Sigmoid colon (tissue), 7 donors: ENCODE measurements around the gene CRTC3. TPM values are rescaled to one million over a fixed set of nuclear protein-coding genes. Genes with fewer than 3 reads are reported as not detected.

Experiments used
- DNase-seq: peaks from one replicate; pipeline ENCODE4 v3.0.0-alpha.2; 2019
- H3K27ac ChIP-seq, 4 donors: fragments of 200-600 bp; sonication (generic); one replicate each; pipeline ENCODE4 v1.5.1; 2016 to 2019; ENCODE audit warnings: mild to moderate bottlenecking in 1 of 4
- H3K27me3 ChIP-seq, 3 donors: fragments of 200-600 bp; sonication (generic); one replicate each; pipeline ENCODE4 v1.5.1; 2019; ENCODE audit warnings: mild to moderate bottlenecking in 1 of 3
- H3K36me3 ChIP-seq, 4 donors: fragments of 200-600 bp; sonication (generic); one replicate each; pipeline ENCODE4 v1.5.1; 2016 to 2019
- H3K4me1 ChIP-seq, 4 donors: fragments of 200-600 bp; sonication (generic); one replicate each; pipeline ENCODE4 v1.5.1; 2017 to 2019
- H3K4me3 ChIP-seq, 4 donors: fragments of 200-600 bp; sonication (generic); one replicate each; pipeline ENCODE4 v1.5.1; 2017 to 2019; ENCODE audit warnings: mild to moderate bottlenecking in 2 of 4, moderate library complexity in 1 of 4
- H3K9me3 ChIP-seq, 4 donors: fragments of 200-600 bp in 3 of 4; sonication (generic) in 3 of 4; one replicate each; pipeline versions ENCODE4 v1.5.1 to v1.6.1; 2013 to 2019
- CTCF ChIP-seq, 4 experiments: fragments of 450-650 bp in 3 of 4; fragments of 200-600 bp in 1 of 4; IDR thresholded peaks; one replicate each; pipeline ENCODE4 v1.5.1; 2016 to 2019; ENCODE audit warnings: antibody characterized with exemption in 4 of 4, mild to moderate bottlenecking in 3 of 4, moderate library complexity in 2 of 4
- EP300 ChIP-seq, 4 donors: sonication (generic); formaldehyde crosslinking; IDR thresholded peaks; one replicate each; pipeline ENCODE4 v1.6.1; 2017; ENCODE audit warnings: antibody characterized with exemption in 4 of 4
- POLR2A ChIP-seq, 2 donors: fragments of 450-650 bp; IDR thresholded peaks; one replicate each; pipeline ENCODE4 v1.6.1; 2016; ENCODE audit warnings: antibody characterized with exemption in 2 of 2, mild to moderate bottlenecking in 2 of 2, moderate library complexity in 2 of 2
- POLR2AphosphoS5 ChIP-seq, 4 donors: sonication (generic); formaldehyde crosslinking; IDR thresholded peaks; one replicate each; pipeline ENCODE4 v1.6.1; 2017; ENCODE audit warnings: antibody characterized with exemption in 4 of 4
- WGBS, 2 donors: extraction: QIAGEN DNeasy Blood & Tissue Kit; methylation state at CpG; one replicate each; pipeline ENCODE4 v1.1.7; 2013; 5-methylcytosine and 5-hydroxymethylcytosine counted together
- intact Hi-C: fragments of 100-400 bp; cut with DNase I; formaldehyde crosslinking; loops from one replicate; pipeline ENCODE4 v1.15.1; 2023
- polyA plus RNA-seq, 3 donors: library from polyadenylated mRNA; stranded (reverse); fragments of 200-250 nt; gene quantifications; one replicate each; pipeline ENCODE4 v1.2.3, GENCODE V29; 2013
- total RNA-seq, 4 donors: library from RNA; depleted of rRNA; stranded (reverse); fragments of >200 nt; gene quantifications; one replicate each; pipeline ENCODE4 v1.1.0, GENCODE V29; 2016
- donor health status: healthy with polysubstance abuse.
- donor health status: Bipolar disorder and iron deficiency.
- donor health status: healthy.

The CRTC3 gene
- total and polyA plus RNA-seq, 7 donors = 5.4 to 64.0 (median 27.6) TPM

GRCh38 chr15:90620379-90621067 is 90.8 kb downstream of the CRTC3 start:
- Histone ChIP-seq H3K9me3 (no peaks in the 10 kb centered on the region), H3K4me1 (peaks cover 0 to 21% (median 17%) of the 10 kb centered on the region in 4 donors), H3K27ac (no peak overlapping the region), H3K36me3 (peaks cover 4 to 87% (median 12%) of the 10 kb centered on the region in 4 donors), H3K27me3 (no peaks in the 10 kb centered on the region), H3K4me3 (no peak overlapping the region)
- no peak for TF ChIP-seq CTCF (IDR thresholded peaks at IDR 0.05)
- no peak for TF ChIP-seq EP300 (IDR thresholded peaks at IDR 0.05)
- TF ChIP-seq POLR2AphosphoS5 (IDR thresholded peaks at IDR 0.05) = no peak
- TF ChIP-seq POLR2A (IDR thresholded peaks at IDR 0.05) = no peak
- 58 to 84% methylated on average over 13 of the region's 13 CpGs for WGBS, 2 donors
- no peak for DNase-seq
- intact Hi-C loops = loop anchor here (2.0 kb wide), 1 partner anchor 92 kb away; the partner anchor contains the start of gene CRTC3

GRCh38 chr15:90623854-90624253 is 94.1 kb downstream of the CRTC3 start:
- Histone ChIP-seq H3K36me3 (peaks cover 14 to 97% (median 28%) of the 10 kb centered on the region in 4 donors), H3K27ac (no peak overlapping the region), H3K4me1 (peaks cover 0 to under 1% (median under 1%) of the 10 kb centered on the region in 4 donors), H3K27me3 (no peaks in the 10 kb centered on the region), H3K4me3 (no peak overlapping the region), H3K9me3 (no peaks in the 10 kb centered on the region)
- WGBS, 2 donors = 85 to 87% methylated on average over 6 of the region's 6 CpGs
- intact Hi-C loops = no loop called here
- no peak for TF ChIP-seq POLR2AphosphoS5 (IDR thresholded peaks at IDR 0.05)
- no peak for TF ChIP-seq EP300 (IDR thresholded peaks at IDR 0.05)
- TF ChIP-seq CTCF (IDR thresholded peaks at IDR 0.05) = no peak
- TF ChIP-seq POLR2A (IDR thresholded peaks at IDR 0.05) = no peak
- no peak for DNase-seq

GRCh38 chr15:90624278-90624981 is 94.7 kb downstream of the CRTC3 start:
- Histone ChIP-seq H3K27me3 (no peaks in the 10 kb centered on the region), H3K27ac (no peak overlapping the region), H3K4me3 (no peak overlapping the region), H3K4me1 (no peaks in the 10 kb centered on the region), H3K36me3 (peaks cover 19 to 97% (median 32%) of the 10 kb centered on the region in 4 donors), H3K9me3 (no peaks in the 10 kb centered on the region)
- 81 to 88% methylated on average over 13 of the region's 13 CpGs for WGBS, 2 donors
- no peak for TF ChIP-seq CTCF (IDR thresholded peaks at IDR 0.05)
- DNase-seq = no peak
- intact Hi-C loops = no loop called here

GRCh38 chr15:90625037-90625436 is 95.3 kb downstream of the CRTC3 start:
- TF ChIP-seq EP300 (IDR thresholded peaks at IDR 0.05) = no peak
- no peak for TF ChIP-seq CTCF (IDR thresholded peaks at IDR 0.05)
- no peak for TF ChIP-seq POLR2A (IDR thresholded peaks at IDR 0.05)
- TF ChIP-seq POLR2AphosphoS5 (IDR thresholded peaks at IDR 0.05) = no peak
- Histone ChIP-seq H3K9me3 (no peaks in the 10 kb centered on the region), H3K4me1 (no peaks in the 10 kb centered on the region), H3K27me3 (no peaks in the 10 kb centered on the region), H3K36me3 (peaks cover 25 to 97% (median 37%) of the 10 kb centered on the region in 4 donors), H3K4me3 (no peak overlapping the region), H3K27ac (no peak overlapping the region)
- WGBS, 2 donors = 86 to 91% methylated on average over 7 of the region's 7 CpGs
- DNase-seq = no peak
- intact Hi-C loops = no loop called here
